NCI-H1436 treated with DMSO at 0.1 percent for 48 hours (cell line): Measurements from ENCODE around the gene SOX6.

Experiments used
- DNase-seq: peaks from one replicate; lab custom pipeline; 2025; lab: John Stamatoyannopoulos, UW

The SOX6 gene

GRCh38 chr11:16186680-16187079 lies 169.7 kb downstream of the SOX6 start:
- DNase-seq, result peak; percentile 17

- no peak for DNase-seq
These were observed 171.3 kb downstream of the SOX6 start for GRCh38 chr11:16185042-16185441.

GRCh38 chr11:16184588-16184987 lies 171.8 kb downstream of the SOX6 start:
- no peak for DNase-seq

GRCh38 chr11:16182553-16182952 lies 173.8 kb downstream of the SOX6 start:
- no peak for DNase-seq

DNA sequence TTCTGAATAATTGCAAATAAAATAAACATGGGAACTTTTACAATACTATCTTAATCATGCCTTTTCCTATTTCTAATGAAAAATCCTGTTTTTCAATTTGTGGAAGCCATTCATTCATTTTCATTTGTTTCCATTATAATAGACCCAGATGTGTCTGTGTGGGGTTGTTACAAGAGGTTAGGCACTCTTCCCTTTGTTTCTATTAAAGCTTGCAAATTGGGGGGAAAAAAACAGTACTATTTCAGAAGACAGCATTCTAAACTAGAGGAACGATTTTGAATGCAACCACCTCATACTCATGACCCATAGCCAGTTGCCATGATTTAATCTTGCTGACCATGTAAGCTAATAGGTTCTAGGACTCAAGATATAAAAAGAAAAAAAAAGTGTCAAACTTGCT lies 175.5 kb downstream of the SOX6 start:
- no peak for DNase-seq

DNA sequence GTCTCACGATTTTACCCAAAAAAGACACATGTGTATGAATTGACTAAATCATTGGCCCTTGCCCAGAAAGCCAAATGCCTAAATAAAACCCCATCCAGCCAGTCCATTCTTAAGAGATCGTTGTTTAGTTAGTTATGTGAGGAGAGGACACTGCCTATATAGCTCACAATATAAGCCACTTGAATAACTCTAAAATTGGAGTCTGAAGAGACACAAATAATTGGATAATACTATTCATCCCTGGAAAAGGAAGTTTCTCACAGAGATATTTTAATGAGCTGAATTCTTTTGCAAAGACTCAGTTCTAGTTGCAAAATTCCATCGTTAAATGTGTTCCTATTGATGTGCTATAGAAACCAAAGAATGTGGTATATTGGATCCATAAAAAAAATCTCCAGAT lies 176.7 kb downstream of the SOX6 start:
- no peak for DNase-seq

GRCh38 chr11:16178273-16178672 lies 178.1 kb downstream of the SOX6 start:
- no peak for DNase-seq

- no peak for DNase-seq
These were observed 178.7 kb downstream of the SOX6 start for GRCh38 chr11:16177688-16178087.

GRCh38 chr11:16173798-16174197 lies 182.5 kb downstream of the SOX6 start:
- no peak for DNase-seq

DNA sequence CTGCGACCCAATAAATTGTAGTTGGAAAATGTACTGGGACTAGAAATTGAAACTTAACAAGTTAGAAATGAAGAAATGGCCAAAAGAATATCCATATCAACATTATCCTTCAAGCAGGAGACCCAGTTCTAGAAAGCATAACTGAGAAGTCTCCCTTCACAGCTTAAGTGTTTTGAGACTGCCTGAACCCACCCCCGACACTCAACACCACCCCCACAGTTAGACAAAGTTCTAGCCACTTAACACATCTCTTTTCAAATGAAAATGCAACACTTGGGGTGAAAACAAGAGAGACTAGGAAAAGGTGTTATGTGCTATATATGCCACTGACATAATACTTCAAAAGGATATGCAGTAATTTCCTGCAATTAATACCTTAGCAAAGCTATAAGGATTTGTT lies 184.5 kb downstream of the SOX6 start:
- DNase-seq, result no peak

DNA sequence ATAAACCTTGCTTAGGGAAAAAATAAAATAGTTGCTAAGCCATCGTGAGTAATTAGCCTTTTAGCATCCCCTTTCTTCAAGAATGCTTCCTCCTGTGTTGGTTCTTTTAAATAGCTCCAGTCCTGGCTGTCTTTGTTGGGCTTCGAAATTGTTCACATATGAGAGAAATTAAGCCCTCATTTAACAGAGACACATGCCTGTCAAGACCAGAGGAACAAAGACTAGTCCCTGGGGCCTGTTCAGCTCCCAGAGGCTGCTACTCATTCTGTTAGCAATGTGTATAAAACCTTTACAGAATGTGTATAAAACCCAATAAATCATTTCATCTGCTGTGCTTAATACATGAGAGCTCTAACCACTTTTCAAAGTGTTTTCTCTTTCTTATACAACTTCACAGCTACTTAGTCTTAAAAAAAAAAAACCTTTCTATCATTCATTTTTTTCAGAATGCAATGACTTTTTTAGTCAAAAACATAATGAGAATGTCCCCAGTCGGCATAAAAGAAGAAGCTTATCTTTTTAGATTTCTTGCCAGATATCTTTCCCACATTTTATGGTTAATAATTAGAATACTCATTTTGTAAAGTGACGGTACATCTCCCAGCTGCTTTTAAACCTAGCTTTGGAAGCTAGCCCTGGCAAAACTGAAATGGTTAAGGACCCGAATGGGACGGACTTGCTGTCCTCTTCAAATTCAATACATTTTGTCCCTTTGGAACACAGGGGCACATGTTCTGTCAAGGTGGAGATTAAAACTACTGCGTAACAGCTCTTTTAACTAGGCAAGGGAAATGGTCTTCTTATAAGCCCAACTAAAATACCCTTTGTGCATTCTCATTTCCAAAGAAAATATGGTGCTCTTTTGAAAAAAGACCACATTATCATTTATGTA lies 186.1 kb downstream of the SOX6 start:
- DNase-seq, result no peak

GRCh38 chr11:16169541-16169940 lies 186.8 kb downstream of the SOX6 start:
- DNase-seq, result no peak

DNA sequence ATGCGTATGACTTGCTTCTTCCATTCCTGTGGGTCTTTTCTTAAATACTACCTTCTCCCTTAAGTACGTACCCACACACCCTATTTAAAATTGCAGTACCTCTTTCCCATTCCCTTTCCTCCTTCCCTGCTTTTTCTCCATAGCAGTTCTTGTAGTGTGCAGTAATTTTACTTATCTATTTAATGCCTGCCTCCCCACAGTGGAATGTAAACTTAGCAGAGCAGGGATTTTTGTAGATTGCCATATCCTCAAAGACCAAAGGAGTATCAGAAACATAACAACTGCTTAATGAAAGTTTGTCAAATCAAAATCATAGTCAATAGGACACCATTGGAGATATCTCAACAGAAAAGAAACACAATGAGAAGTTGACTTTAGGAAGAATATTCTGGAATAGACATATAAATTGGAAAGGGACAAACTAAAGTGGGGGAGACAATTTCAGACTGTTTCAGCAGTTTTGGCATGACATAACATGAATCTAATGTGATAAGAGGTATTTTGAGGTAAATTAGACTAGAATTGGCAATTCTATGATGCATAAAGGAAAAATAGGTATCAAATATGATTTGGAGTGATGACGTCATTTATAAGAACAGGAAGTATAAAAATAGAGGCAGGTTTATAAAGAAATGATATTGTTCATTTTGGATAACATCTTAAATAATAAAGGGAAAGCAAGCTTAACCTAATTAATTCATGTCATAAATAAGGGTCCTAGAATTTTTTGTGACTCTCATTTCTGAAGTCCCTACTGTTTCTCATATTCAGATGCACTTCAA lies 188.4 kb downstream of the SOX6 start:
- no peak for DNase-seq

DNA sequence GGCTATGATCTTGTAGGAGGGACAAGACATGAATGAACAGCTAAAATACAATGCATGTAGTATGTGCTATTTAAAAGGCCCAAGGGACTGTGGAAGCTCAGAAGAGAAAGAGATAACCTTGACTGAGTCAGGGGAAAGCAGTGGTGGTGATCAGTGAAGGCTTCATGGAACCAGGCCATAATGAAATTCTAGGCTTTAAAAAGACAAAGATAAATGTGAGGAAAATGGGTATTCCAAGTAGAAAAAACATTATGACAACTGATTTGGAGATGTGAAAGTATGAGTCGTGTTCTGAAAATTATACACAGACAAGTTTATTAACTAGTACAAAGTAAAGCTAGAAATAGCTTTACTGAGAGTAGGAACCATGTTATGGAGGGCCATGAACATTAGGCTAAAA lies 189.8 kb downstream of the SOX6 start:
- DNase-seq, result no peak

DNA sequence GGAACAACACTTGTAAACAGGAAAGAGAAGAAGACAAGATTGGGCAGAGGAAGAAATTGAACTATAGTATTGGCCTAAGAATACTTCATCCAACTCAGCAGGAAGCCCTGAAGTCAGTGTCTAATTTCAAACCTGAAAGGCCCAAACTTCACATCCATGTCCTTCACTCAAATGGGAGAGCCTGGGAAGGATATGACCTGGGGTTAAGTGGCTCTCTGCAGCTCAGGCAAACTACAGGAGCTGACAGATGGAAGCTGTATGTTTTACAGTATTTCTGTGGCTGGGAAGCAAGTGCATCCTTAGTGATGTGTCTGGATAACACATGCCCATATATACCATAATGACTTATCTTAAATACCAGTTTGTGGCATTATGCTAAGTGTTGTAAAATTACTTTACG lies 196.2 kb downstream of the SOX6 start:
- DNase-seq, result no peak

DNA sequence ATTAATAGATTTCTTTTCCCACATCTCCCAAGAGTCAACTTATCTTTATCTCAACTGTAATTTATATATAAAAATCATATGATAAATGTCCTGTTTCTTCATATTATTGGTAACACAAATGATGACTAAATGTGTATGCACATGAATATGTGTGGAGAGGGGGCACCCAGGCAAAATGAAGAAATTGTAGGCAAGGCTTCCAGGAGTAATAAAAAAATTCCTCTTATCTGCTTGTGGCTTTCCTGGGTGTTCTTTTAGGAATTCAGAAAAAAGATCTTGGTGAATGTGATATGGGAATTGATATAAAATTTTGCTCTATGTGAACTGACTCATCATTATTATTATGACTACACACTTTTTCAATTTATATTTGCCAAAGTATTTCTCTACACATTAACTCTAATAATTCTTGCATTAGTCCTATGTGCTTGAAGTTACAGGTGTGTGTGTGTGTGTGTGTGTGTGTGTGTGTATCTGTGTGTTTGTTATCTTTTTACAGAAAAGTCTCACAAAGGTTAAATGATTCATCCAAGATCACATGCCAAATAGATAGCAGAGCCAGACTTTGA lies 197.8 kb downstream of the SOX6 start:
- DNase-seq, result no peak

GRCh38 chr11:16157327-16157726 lies 199.0 kb downstream of the SOX6 start:
- no peak for DNase-seq

DNA sequence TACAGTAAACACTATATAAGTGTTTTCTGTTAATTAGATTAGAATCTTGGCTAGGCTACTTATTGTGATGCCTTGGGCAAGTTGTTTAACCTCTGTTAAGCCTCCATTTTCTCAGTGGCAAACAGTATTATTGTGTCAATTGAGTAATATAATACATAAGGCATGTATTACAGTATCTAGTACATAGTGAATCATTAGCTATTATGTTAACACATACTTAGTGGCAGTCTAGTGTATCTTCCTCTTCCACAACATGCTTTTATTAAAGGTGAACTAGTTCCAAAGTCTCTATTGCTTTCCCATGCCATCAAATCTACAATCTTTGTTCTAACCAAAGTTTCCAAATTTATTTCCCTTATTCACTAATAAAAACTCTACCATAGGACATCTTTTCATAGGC lies 200.9 kb downstream of the SOX6 start:
- no peak for DNase-seq

GRCh38 chr11:16154715-16155396 lies 201.5 kb downstream of the SOX6 start:
- no peak for DNase-seq

- DNase-seq, result no peak
These were observed 202.4 kb downstream of the SOX6 start for GRCh38 chr11:16153951-16154350.

DNA sequence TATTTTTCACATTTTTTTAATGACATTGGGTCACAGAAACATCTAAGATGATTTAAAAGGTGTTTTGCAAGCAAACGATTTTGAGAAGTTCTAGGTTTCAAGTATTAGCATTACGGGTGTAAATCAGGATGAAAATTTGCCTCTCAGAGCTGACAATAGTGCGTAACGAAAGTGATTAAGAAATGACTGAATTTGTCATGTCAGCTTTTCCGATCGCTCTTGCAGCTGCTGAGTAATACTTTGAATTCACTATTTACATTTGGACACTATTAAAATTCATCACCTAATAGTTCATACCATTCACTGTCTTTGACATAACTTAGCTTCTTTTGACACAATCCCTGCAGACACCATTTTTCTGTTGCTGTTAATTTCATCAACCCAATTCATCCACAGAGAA lies 205.2 kb downstream of the SOX6 start:
- DNase-seq, result no peak

- no peak for DNase-seq
These were observed 206.9 kb downstream of the SOX6 start for GRCh38 chr11:16149476-16149875.
